ENCODE results near the gene CSTPP1.

GRCh38 chr11:46948378-46949131 is 12.0 kb downstream of the CSTPP1 start:
- no peak for TF ChIP-seq CBX5 (IDR thresholded peaks at IDR 0.05; ENCODE audit: low read depth, low read length)
- TF ChIP-seq CEBPB (IDR thresholded peaks at IDR 0.05; ENCODE audit: low read depth, low read length) = no peak
- TF ChIP-seq BCL11A (IDR thresholded peaks at IDR 0.05; ENCODE audit: low read depth in 2 of 2, low read length in 2 of 2) = no peak
- TF ChIP-seq TCF12 (IDR thresholded peaks at IDR 0.05; ENCODE audit: low read depth, low read length) = no peak
- TF ChIP-seq POLR2AphosphoS5 (IDR thresholded peaks at IDR 0.05; ENCODE audit: low read depth, low read length) = no peak
- TF ChIP-seq MAX (IDR thresholded peaks at IDR 0.05) = no peak
- no peak for TF ChIP-seq CTCF (IDR thresholded peaks at IDR 0.05; ENCODE audit: control extremely low read depth in 1 of 3, insufficient read depth in 1 of 3, low read depth in 1 of 3, low read length in 3 of 3)
- TF ChIP-seq TBP (IDR thresholded peaks at IDR 0.05; ENCODE audit: low read depth, low read length) = no peak
- TF ChIP-seq EZH2 (IDR thresholded peaks at IDR 0.05; ENCODE audit: low read depth, low read length, severe bottlenecking) = no peak
- TF ChIP-seq POLR2A (IDR thresholded peaks at IDR 0.05; ENCODE audit: control extremely low read depth in 1 of 2, low read depth in 2 of 2, low read length in 2 of 2) = no peak
- no peak for TF ChIP-seq YY1 (IDR thresholded peaks at IDR 0.05; ENCODE audit: low read depth, low read length)
